Kidney epithelial cell (primary cell): ENCODE results near the gene AGBL1. TPM values are rescaled to one million over a fixed set of nuclear protein-coding genes. Genes with fewer than 3 reads are reported as not detected.

ENCODE experiments used
- DNase-seq: peaks from one replicate; pipeline ENCODE4 v3.0.0-alpha.2; 2010; ENCODE audit warnings: low read depth
- H3K27me3 ChIP-seq: 2 replicates; pipeline ENCODE4 v1.6.0; 2011; ENCODE audit warnings: low read length; ENCODE audit not compliant: control insufficient read depth, insufficient read depth
- H3K36me3 ChIP-seq: 2 replicates; pipeline ENCODE4 v1.5.1; 2011; ENCODE audit warnings: low read length; ENCODE audit not compliant: control insufficient read depth, insufficient read depth
- H3K4me3 ChIP-seq: 2 replicates; pipeline ENCODE4 v1.5.1; 2011; ENCODE audit warnings: low read depth, mild to moderate bottlenecking, control low read depth, low read length
- total RNA-seq: library from RNA; depleted of rRNA; stranded (reverse); fragments of >200 nt; gene quantifications from 2 replicates; pipeline ENCODE4 v1.2.3, GENCODE V29; 2015
- TF ChIP-seq, protein P1 (sequence below): IDR thresholded peaks from 2 replicates; pipeline ENCODE4 v1.5.1; 2011; ENCODE audit warnings: mild to moderate bottlenecking, moderate library complexity, low read length, control low read depth, inconsistent platforms; ENCODE audit not compliant: insufficient read depth, poor library complexity, severe bottlenecking

Gene AGBL1
- total RNA-seq, 1 donor from 2014 or later, result not detected

DNA sequence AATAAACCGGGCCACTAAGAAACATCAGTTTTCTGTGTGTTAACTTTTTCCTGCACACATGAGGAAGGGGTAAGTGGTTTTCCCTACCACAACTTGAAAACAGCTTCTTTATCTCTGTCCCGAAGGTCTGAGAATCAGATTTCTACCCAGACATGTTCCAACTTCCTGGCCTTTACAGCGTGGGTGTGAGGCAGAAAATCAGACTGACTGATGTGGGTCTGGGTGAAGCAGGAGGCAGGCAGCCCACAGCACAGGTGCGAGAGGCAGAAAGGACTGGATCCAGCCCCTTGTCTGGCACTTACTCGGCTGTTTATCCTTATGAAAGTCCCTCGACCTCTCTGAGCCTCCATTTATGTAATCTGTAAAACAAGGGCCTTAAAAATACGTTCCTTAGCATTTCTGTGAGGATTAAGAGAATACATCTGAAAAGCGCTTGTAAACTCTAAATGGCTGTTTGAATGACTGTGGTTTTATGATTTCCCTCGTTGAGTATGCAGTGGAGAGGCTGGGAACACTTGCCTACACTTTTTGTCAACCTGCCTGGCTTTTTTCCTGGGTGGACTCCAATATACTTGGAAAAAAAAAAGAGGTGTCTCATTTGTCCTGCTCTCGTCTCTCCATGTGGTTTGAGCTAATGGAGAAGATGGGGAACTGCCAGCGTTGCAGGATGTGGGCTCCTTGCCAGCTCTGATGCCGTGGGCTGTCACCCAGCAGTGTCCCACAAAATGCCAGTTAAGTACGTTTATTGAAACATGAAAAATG is 3.1 kb downstream of the AGBL1 start:
- Histone ChIP-seq H3K4me3 (no peak overlapping the region), H3K36me3 (no peaks in the 10 kb centered on the region), H3K27me3 (no peaks in the 10 kb centered on the region)
- TF ChIP-seq, protein P1, sequence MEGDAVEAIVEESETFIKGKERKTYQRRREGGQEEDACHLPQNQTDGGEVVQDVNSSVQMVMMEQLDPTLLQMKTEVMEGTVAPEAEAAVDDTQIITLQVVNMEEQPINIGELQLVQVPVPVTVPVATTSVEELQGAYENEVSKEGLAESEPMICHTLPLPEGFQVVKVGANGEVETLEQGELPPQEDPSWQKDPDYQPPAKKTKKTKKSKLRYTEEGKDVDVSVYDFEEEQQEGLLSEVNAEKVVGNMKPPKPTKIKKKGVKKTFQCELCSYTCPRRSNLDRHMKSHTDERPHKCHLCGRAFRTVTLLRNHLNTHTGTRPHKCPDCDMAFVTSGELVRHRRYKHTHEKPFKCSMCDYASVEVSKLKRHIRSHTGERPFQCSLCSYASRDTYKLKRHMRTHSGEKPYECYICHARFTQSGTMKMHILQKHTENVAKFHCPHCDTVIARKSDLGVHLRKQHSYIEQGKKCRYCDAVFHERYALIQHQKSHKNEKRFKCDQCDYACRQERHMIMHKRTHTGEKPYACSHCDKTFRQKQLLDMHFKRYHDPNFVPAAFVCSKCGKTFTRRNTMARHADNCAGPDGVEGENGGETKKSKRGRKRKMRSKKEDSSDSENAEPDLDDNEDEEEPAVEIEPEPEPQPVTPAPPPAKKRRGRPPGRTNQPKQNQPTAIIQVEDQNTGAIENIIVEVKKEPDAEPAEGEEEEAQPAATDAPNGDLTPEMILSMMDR, result no peak
- no peak for DNase-seq

DNA sequence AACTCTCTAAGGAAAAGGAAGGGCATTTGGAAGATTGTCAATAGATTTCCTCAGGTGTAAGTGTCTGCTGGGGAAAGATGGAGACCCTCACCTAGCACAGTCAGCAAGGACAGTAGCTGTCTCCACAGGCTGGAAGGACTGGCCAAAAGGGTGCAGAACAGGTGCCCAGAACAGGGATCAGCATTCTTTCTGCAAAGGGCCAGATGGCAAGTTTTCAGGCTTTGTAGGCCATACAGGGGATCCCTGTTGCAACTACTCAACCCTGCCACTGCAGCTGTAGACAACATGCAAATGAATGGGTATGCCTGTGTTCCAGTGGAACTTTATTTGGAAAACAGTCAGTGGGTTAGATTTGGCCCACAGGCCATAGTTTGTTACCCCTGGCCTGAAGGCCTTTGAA is 8.1 kb downstream of the AGBL1 start:
- TF ChIP-seq, protein P1, result no peak
- H3K36me3 ChIP-seq, result no peaks in the 10 kb centered on the region
- no peak for DNase-seq
- H3K4me3 ChIP-seq, result no peak overlapping the region
- no peaks in the 10 kb centered on the region for H3K27me3 ChIP-seq

DNA sequence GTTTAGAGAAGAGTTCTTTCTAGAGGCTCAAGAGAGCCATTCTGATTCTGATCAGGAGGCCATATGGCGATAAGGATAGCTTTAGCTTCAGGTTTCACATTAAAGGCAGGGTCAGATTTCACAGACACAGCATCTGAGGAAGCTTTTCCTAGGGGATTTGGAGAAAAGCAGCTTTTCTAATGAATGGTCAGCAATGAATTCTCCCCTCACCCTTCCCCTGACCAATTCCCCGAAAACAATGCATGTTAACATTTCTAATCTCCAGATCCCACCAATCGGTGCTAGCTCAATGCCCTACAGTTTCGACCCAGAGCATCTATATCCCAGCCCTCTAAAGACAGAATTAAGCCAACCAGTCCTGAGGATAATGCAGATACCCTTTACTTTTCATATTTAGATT is 9.8 kb downstream of the AGBL1 start:
- Histone ChIP-seq H3K4me3 (no peak overlapping the region), H3K27me3 (no peaks in the 10 kb centered on the region), H3K36me3 (no peaks in the 10 kb centered on the region)
- DNase-seq, result no peak
- TF ChIP-seq, protein P1, result no peak

GRCh38 chr15:86101818-86102217 is 22.1 kb downstream of the AGBL1 start:
- TF ChIP-seq, protein P1, result no peak
- Histone ChIP-seq H3K36me3 (no peaks in the 10 kb centered on the region), H3K27me3 (no peaks in the 10 kb centered on the region), H3K4me3 (no peak overlapping the region)
- DNase-seq, result no peak

- Histone ChIP-seq H3K27me3 (no peaks in the 10 kb centered on the region), H3K36me3 (no peaks in the 10 kb centered on the region), H3K4me3 (no peak overlapping the region)
- TF ChIP-seq, protein P1, result no peak
- DNase-seq, result no peak
Measured at GRCh38 chr15:86103825-86104224, 24.2 kb downstream of the AGBL1 start.

- TF ChIP-seq, protein P1, result no peak
- Histone ChIP-seq H3K4me3 (no peak overlapping the region), H3K36me3 (no peaks in the 10 kb centered on the region), H3K27me3 (no peaks in the 10 kb centered on the region)
- DNase-seq, result no peak
Measured at GRCh38 chr15:86106306-86106705, 26.6 kb downstream of the AGBL1 start.
